SKM-1 treated with dmso at 0.1 percent for 144 hours (cell line): ENCODE results near the gene VEGFA.

Source experiments
- DNase-seq: peaks from one replicate; lab custom pipeline; 2025; ENCODE audit not compliant: unreplicated experiment; lab: John Stamatoyannopoulos, UW

VEGFA gene

GRCh38 chr6:43784049-43784855 is 14.2 kb downstream of the VEGFA start:
- no peak for DNase-seq

DNA sequence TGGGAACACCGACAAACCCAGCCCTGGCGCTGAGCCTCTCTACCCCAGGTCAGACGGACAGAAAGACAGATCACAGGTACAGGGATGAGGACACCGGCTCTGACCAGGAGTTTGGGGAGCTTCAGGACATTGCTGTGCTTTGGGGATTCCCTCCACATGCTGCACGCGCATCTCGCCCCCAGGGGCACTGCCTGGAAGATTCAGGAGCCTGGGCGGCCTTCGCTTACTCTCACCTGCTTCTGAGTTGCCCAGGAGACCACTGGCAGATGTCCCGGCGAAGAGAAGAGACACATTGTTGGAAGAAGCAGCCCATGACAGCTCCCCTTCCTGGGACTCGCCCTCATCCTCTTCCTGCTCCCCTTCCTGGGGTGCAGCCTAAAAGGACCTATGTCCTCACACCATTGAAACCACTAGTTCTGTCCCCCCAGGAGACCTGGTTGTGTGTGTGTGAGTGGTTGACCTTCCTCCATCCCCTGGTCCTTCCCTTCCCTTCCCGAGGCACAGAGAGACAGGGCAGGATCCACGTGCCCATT is 15.3 kb downstream of the VEGFA start:
- no peak for DNase-seq

- no peak for DNase-seq
These were observed 15.9 kb downstream of the VEGFA start for GRCh38 chr6:43785904-43786303.

DNA sequence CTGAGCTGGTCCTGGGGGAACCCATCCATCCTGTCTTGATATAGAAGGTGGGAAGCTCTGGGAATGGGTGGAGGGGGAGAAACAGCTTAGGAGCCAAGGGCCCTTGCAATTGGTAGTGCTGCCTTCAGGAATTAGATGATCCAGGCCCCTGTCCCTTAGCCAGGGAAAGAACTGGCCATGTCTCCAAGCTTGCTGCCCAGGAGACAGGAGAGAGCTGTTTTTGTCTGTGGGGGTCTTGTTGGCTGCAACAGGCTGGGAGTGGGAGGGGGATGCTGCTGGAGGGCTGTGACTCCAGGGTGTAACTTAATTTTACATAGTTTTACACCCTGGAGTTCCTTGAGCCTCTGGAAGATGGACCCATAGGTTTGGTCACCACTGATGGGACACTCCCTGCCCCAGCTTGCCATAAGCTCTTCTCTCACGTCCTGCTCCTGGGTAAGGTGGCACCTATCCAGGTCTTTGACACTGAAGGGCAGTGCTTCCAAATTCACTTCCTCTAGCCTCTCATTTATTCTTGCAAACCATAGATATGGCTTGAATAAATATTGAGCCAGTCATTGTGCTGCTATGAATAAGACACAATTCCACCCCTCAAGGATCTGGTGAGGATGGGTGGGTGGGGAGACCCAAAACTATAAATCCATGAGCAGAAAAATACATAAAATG is 16.8 kb downstream of the VEGFA start:
- no peak for DNase-seq

DNA sequence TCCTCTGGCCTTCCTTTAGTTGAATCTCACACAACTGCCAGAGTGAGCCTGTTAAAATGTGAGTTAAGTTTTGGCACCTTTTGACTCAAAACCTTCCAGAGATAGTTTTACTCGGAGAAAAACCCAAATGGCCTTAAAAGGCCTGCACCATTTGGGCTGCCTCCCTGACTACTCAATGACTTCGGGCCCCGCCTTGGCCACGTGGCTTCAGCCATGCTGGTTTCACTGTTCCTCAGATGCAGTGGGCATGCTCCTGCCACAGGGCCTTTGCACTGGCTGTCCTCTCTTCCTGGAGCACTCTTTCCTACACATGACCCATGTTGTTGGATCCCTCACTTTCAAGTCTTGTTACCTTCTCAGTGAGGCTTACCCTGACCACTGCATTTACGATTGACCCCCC is 18.3 kb downstream of the VEGFA start:
- no peak for DNase-seq

- DNase-seq, result peak; percentile 50
These were observed 19.4 kb downstream of the VEGFA start for GRCh38 chr6:43789447-43789846.

DNA sequence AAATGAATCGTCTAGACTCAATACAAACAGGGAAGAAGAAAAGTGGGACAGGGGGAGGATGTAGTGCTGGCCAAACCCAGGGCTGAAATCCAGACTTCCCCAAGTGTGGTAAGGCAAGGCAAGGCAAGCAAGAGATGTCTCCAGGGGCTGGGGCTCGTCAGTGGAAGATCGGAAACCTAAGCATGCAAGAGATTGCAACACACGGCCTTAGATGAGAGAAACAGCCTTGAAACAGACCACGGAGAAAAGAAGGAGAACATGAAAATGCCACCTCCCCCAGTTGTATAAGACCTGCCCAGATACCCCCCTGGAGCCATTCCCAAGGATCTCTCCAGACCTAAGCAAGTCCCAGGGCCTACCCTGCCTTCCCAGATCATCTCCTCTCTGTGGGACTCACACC is 20.0 kb downstream of the VEGFA start:
- DNase-seq, result peak; percentile 96

DNA sequence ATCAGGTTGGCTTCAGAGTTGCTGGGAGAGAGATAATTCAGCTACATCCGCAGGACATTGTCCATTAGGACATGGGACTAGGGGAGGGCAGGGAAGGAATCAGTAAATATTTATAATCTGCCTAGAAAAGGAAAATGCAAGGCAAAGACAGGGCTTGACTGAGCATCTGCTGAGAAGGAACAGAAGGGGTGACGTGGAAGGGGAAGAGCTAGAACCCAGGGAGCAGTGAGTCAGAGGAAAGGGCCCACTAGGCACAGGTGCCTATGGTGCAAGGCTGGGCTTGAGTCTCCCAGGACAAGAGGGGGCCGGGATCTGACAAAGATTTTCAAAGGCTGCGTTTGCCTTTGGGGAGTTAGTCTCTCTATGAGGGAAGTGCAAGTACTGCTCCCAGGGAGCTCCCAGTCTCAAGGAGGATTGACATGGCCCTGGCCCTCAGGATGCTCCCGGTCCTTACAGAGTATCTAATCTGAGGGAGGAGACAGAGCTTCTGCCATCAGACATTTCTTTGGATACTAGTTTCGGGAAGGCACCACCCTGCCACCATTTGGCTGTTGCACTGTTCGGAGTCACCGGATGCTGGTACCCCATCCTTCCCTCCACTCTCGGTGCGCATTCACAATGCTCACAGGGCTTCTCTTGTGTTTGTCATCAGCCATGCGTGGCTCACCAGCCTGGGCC is 21.9 kb downstream of the VEGFA start:
- no peak for DNase-seq

- no peak for DNase-seq
These were observed 23.3 kb downstream of the VEGFA start for GRCh38 chr6:43793154-43793874.

- no peak for DNase-seq
These were observed 23.8 kb downstream of the VEGFA start for GRCh38 chr6:43793875-43794242.

DNA sequence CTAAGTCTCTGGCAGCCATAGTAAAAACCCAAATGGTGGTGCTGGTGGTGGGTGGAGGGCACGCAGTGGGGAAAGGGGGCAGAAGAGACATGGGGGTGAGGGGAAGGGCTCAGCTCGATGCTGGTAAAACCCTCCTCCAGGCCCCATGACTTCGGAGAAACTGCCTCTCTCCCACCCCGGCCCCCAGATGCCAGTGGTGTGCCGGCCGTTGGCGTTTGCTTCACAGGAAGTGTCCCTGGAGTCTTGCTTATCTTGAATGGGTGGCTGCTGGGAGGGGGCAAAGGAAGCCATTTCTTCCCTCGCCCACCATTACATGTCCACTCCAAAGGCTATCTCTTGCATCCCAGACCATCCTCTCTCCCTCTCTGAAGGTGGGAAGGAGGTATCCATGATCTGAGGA is 25.4 kb downstream of the VEGFA start:
- no peak for DNase-seq

- DNase-seq, result no peak
These were observed 26.2 kb downstream of the VEGFA start for GRCh38 chr6:43796168-43796567.

- no peak for DNase-seq
These were observed 27.2 kb downstream of the VEGFA start for GRCh38 chr6:43796903-43797890.

DNA sequence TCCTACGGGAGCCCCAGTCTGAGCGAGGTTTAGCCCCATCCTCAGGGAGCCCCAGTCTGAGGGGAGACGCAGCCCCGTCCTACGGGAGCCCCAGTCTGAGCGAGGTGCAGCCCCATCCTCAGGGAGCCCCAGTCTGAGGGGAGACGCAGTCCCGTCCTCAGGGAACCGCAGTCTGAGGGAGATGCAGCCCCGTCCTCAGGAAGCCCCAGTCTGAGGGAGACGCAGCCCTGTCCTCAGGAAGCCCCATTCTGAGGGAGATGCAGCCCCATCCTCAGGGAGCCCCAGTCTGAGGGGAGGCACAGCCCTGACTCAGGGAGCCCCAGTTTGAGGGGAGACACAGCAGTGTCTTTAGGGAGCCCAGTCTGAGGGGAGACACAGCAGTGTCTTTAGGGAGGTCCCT is 27.9 kb downstream of the VEGFA start:
- DNase-seq, result no peak

- DNase-seq, result peak; percentile 16
These were observed 28.9 kb downstream of the VEGFA start for GRCh38 chr6:43798688-43799444.

DNA sequence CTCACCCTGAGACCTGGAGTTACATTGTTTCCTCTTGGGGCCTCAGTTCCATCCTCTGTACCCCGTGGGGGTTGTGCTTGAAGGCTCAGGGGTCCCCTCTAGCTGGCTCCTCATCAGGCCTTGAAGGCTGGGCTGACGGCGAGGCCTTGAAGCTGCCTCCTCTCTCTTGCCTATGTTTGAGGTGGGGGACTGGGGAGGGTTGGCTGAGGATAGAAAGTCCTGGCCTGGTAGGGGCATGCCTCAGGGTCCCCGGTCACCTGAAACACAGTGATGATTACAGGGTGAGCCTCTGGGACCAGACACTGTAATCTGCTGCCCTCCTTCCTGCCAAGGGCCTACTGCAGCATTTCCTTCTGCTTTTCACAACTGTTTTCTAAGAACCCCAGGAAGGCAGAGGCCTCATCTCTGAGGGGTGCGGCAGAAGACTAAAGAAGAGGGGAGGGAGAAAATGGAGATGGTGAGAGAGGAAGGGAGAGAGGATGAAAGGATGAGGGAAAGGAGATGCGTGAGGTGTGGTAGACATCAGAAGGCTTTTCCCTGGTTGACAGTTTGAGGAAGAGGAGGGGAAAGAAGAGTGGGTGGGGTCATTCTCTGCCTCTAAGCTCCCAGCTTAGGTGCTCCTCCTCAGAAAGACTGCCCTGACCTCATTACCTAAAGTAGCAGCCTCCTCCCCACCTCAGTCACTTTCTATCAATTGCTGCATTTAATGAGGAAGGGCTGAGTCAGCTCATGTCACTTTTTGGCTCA is 29.7 kb downstream of the VEGFA start:
- peak; percentile 93 for DNase-seq

- no peak for DNase-seq
These were observed 30.2 kb downstream of the VEGFA start for GRCh38 chr6:43800298-43800623.

- DNase-seq, result no peak
These were observed 30.9 kb downstream of the VEGFA start for GRCh38 chr6:43800746-43801494.
